Measurements from ENCODE around the gene GPR155. TPM values are rescaled to one million over a fixed set of nuclear protein-coding genes. Genes with fewer than 3 reads are reported as not detected.
"Not testable (repeated sequence)": the region's sequence is repeated elsewhere in the genome, so short reads cannot be mapped to it uniquely, and the experiment has no call there.

Gene GPR155
- total RNA-seq, 1 donor from 2014 or later, result 1.0 TPM

DNA sequence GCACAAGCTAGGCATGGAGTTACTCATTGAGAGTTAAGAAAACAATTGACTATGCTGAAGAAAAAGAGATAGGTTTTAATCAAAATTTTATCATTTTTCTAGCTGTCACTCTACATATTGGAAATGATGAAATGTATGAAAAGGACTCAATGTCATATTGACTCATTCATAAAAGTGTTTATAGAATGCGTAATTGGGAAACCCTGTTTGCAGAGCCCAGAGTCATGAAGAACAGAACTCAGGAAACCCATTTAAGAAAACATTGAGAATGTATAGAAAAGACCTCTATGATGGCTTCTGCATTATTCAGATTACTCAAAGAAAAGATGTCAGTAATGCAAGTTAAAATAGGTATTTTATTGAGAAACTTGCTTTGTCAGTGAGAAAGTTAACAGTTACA is 54.9 kb downstream of the GPR155 start:
- DNase-seq, result no peak

DNA sequence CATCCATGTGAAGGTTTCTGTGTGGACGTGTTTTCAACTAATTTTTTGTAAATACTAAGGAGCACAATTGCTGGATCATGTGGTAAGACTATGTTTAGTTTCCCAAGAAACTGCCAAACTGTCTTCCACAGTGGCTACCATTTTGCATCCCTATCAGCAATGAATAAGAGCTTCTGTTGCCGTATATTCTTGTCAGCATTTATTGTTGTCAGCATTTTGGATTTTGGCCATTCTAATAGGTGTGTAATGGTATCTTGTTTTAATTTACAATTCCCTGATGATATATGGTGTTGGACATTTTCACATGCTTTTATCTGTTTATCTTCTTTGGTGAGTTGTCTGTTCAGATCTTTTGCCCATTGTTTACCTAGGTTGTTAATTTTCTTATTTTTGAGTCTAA is 56.8 kb downstream of the GPR155 start:
- DNase-seq, result no peak

DNA sequence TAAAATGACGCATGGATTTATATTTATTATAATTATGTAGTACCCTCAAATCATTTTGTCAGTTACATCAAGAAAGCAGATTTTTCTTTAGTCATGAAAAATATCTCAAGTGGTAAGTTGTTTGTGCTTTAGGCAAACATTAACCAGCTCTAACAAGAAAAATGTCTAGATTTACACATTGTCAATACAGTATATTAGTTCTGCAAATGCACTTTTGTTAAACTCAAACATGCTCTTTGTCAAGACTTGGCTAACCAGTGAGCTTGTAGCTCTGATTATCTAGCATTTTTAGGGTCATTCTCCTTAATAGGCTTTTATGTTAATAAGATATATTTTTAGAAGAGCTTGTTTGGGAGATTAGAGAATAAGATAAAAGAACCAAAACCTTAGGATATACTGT is 58.6 kb downstream of the GPR155 start:
- DNase-seq, result no peak

DNA sequence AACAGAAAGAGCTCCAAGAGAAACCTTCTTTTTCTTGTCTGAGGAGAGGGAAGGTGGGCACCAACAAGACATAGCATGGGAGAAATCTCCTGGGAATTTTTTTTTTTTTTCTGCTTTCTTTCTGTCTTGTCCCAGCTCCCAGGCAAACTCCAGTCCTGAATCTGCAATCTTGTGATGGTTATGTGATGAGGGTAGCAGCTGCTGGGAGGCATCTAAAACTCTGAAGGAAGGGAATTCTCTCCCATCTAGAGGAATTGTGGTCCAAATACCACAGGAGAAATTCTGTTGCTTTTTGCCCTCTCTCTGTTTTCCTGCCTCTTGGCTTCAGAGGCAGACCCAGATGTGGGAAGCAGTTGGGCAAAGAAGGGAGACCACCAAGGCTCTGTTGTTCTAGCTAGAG is 74.6 kb downstream of the GPR155 start:
- no peak for DNase-seq

DNA sequence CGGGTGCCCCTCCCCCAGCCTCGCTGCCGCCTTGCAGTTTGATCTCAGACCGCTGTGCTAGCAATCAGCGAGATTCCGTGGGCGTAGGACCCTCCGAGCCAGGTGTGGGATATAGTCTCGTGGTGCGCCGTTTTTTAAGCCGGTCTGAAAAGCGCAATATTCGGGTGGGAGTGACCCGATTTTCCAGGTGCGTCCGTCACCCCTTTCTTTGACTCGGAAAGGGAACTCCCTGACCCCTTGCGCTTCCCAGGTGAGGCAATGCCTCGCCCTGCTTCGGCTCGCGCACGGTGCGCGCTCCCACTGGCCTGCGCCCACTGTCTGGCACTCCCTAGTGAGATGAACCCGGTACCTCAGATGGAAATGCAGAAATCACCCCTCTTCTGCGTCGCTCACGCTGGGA is 76.8 kb downstream of the GPR155 start:
- DNase-seq, result not testable (repeated sequence)

DNA sequence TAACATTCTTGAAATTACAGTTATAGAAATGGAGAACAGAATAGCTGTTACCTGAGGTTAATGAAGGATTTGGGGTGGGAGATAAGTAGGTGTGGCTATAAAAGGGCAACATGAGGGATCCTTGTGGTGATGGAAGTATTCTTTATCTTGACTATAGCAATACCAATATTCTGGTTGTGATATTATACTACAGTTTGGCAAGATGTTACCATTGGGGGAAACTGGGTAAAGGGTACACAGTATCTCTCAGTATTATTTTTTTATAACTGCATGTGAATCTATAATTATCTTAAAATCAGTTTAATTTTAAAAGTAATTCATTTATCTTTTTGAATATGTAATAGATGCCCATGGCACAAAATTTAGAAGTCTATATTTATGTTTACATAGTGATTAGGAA is 83.2 kb downstream of the GPR155 start:
- no peak for DNase-seq

DNA sequence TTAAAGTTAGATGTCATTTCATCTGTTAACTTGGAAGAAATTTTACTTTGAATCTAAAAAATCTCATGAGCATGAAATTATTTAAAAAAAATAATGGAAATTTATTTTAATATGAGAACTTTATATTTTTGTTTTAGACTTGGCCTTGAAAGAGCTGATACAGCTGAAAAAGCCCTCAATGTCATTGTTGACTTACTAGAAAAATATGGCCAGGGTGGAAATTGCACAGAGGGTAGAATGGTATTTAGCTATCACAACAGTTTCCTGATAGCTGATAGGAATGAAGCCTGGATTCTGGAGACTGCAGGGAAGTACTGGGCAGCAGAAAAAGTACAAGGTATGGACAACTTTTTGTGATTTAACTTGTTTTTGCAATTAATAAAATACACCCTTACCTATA is 86.0 kb downstream of the GPR155 start:
- DNase-seq, result no peak

DNA sequence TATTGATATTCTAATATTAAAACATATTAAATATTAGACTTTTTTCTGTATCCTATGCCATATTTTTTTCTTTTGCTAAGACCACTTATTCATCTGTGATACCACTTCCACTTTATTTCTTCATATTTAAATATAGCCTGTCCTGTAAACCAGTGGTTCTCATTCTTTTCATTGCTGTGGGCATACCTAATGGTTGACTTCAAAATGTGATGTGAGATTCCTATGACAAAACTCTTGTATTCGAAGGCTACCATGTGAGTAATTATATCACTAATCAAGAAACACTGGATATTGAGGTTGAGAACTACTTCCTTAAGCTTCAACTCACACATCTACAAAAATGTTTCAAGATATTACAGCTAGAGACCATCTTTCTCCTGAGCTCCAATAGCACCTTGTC is 87.7 kb downstream of the GPR155 start:
- no peak for DNase-seq

DNA sequence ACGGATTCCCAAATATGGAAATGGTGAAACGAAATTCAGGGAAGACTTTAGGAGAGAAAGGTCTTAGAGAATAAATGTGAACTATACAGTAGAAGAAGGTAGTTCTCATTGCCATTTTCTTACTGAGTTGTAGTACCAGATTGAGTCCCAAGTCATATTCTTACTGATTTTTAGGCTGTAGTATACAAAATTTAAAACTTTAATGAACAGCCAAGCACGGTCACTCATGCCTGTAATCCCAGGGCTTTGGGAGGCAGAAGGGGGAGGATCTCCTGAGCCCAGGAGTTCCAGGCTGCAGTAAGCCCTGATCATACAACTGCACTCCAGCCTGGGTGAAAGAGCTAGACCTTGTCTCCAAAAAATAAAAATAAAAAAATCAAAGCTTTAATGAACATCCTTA is 89.1 kb downstream of the GPR155 start:
- DNase-seq, result no peak

DNA sequence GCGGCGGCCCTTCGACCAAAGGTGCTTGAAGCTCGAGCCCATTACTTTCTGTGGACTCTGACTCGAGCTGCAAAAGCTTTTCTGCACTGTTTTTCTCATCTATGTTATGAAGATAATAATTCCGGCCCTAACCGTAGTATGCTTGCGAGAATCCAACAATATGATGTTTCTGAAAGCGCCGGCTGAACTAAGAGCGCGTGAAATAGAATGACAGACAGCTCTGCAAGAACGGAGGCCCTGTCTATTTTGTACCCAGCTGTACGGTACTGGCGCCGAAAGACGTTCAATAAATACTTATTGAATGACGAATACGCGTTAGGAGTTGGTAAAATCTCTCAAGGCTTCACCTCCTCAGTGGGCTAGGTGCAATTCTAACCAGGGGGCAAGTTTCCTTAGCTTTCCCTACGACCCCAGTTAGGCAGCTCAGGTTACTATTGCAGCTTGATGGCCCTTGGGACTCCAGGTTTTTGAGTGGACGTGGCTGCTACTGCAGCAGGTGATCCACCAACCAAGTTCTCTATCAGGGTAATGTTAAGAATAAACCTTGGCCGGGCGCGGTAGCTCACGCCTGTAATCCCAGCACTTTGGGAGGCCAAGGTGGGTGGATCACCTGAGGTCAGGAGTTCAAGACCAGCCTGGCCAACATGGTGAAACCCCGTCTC is 90.7 kb downstream of the GPR155 start:
- peak; percentile 37 for DNase-seq

DNA sequence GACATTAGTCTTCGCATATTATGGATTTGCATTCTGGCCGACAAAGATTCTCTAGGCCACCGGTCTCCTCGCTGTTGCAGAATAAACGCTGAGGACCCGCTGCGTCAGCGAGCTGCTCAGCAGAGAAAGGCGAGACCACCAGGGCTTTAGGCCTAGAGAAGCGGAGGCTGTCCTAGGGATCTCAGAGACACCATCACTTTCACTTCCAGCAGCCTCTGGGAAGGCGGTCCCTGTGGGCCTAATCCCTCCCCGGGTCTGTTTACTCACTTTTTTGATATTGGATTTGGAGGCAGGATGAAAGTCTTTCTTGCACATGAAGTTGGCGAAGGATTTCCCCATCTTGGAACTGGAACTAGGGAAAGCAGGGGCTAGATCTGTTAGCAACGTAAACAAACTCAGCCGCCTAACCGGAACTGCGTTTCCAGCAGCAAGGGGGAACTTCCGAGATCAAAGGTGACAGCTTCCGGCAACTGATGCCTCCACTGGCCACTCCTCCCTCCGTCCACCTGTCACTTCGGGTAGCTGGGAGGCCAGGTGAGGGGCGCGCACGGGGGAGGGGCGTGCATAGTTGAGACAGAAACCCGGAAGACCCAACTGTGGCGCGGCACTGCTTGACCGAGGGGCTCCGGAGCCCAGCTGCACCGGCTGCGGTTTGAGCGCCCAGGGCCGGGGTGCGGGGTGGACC is 91.4 kb downstream of the GPR155 start, which contains the start of gene SCRN3:
SCRN3 (plus strand) TSS at position 447 of the 685 bp plus-strand sequence. CDS start 2,554 bp downstream, outside the sequence.
- DNase-seq, result peak; percentile 76

DNA sequence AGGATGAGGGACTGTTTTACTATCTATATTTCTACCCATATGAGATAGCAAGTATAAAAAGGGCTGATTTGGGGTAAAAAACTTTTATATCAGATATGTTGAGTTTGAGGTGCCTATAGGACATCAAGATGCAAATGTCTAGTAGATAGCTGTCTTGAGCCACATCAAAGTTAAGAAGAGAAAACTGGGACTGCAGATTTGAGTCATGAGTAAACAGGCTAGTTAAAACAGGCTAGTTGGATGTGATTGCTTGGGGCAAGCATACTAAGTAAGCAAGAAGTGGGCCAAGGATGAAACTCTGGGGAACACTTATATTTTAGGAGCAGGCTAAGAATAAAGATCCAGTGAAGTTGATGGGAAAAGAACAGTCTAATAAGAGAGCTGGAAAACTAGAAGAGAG is 94.1 kb downstream of the GPR155 start:
- no peak for DNase-seq

DNA sequence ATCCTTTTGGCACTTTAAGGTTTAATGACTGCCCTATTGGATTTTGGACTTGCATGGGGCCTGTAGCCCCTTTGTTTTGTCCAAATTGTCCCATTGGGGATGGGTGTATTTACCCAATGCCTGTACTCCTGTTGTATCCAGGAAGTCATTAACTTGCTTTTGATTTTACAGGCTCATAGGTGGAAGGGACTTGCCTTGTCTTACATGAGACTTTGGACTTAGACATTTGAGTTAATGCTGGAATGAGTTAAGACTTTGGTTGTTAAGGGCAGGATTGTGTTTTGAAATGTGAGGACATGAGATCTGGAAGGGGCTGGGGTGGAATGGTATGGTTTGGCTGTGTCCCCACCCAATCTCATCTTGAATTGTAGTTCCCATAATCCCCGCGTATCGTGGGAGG is 96.5 kb downstream of the GPR155 start:
- DNase-seq, result not testable (repeated sequence)

DNA sequence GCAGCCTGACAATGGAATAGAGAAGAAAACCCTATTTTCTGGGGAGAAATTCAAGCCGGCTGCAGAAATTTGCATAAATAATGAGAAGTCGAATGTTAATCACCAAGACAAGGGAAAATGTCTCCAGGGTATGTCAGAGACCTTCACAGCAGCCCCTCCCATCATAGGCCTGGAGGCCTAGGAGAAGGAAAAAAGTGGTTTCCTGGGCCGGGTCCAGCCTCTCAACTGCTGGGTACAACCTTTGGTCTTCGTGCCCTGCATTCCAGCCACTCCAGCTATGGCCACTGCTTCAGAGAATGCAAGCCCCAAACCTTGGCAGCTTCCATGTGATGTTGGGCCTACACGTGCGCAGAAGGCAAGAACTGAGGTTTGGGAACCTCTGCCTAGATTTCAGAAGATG is 97.3 kb downstream of the GPR155 start:
- no peak for DNase-seq

DNA sequence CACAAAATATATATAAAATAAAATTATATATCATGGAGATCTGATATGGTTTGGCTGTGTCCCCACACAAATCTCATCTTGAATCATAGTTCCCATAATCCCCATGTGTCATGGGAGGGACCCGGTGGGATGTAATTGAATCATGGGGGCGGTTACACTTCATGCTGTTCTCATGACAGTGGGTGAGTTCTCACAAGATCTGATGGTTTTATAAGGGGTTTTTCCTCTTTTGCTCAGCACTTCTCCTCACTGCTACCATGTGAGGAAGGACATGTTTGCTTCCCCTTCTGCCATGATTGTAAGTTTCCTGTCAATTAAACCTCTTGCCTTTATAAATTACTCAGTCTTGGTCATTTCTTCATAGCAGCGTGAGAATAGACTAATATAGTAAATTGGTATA is 98.1 kb downstream of the GPR155 start:
- DNase-seq, result not testable (repeated sequence)

DNA sequence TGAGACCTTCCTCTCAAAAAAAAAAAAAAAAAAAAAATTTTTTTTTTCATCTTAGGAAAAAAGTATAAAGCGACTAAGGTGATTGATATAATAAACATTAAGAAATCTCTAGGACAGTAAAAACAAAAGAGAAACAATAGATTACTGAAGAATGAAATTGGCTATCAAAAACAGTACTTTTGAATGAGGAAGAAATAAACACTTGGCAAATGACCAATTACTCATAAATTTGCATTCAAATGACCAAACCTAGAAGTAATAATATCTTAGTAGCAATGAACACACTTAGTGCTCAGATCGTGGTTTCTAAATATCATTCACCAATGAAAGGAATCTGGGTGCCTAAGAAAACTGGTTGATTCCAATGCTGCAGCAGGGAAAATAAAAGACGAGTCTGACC is 101.6 kb downstream of the GPR155 start:
- no peak for DNase-seq

DNA sequence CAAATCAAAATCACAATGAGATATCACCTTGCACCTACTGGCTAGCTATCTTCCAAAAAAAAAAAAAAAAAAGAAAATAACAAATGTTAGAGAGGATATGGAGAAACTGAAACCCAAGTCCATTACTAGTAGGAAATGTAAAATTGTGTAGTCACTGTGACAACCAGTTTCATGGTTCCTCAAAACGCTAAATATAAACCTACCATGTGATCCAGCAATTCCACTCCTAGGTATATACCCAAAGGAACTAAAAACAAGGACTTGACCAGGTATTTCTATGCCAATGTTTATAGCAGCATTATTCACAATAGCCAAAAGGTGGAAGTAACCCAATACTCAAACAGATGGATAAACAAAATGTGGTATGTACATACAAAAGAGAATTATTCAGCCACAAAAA is 103.0 kb downstream of the GPR155 start:
- DNase-seq, result no peak

Other genes starting within 250 kb of the GPR155 start
- gene OLA1, start 238.5 kb downstream of the GPR155 start, total RNA-seq, result 85.6 and 139 TPM in 2 replicates
- not detected in 2 replicates for gene SP9, start 152.1 kb downstream of the GPR155 start, total RNA-seq
- 24.0 and 31.6 TPM in 2 replicates for gene SCRN3, start 91.3 kb downstream of the GPR155 start, total RNA-seq
- gene WIPF1, start 110.8 kb upstream of the GPR155 start, total RNA-seq, result 13.5 and 14.1 TPM in 2 replicates